Suprapubic skin (tissue), 4 donors: ENCODE measurements around the gene IRF9.

Source experiments
- EP300 ChIP-seq: sonication (generic); formaldehyde crosslinking; IDR thresholded peaks from one replicate; pipeline ENCODE4 v1.6.1; 2017; ENCODE audit warnings: antibody characterized with exemption
- POLR2A ChIP-seq, 2 donors: fragments of 450-650 bp; IDR thresholded peaks; one replicate each; pipeline ENCODE4 v1.6.1; 2017; ENCODE audit warnings: antibody characterized with exemption in 2 of 2, mild to moderate bottlenecking in 2 of 2, moderate library complexity in 2 of 2
- POLR2AphosphoS5 ChIP-seq, 3 donors: sonication (generic); formaldehyde crosslinking; IDR thresholded peaks; one replicate each; pipeline ENCODE4 v1.6.1; 2017; ENCODE audit warnings: antibody characterized with exemption in 3 of 3
- TF ChIP-seq, protein P1 (sequence below), 2 donors: fragments of 200-600 bp in 1 of 2; fragments of 450-650 bp in 1 of 2; sonication (generic) in 1 of 2; IDR thresholded peaks; one replicate each; pipeline ENCODE4 v1.5.1; 2016 to 2019; ENCODE audit warnings: antibody characterized with exemption in 2 of 2, mild to moderate bottlenecking in 1 of 2, moderate library complexity in 1 of 2

DNA sequence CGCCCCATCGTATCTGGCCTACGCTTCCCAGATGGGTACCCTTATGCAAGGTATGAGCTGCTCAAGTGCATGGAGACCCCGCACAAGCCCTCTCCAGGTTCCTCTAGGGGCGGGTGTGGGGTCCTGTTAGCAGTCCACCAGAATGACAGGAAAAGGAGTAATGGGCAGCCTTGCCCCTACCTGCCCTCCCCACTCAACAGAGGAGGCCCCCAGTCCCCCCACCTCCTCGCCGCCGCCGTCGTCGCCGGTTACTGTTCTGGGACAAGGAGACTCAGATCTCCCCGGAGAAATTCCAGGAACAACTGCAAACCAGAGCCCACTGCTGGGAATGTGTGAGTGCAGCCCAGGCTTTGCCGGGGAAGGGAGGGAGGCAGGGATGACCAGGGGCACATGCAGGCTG, 16.8 kb downstream of the IRF9 start:
- TF ChIP-seq, protein P1, sequence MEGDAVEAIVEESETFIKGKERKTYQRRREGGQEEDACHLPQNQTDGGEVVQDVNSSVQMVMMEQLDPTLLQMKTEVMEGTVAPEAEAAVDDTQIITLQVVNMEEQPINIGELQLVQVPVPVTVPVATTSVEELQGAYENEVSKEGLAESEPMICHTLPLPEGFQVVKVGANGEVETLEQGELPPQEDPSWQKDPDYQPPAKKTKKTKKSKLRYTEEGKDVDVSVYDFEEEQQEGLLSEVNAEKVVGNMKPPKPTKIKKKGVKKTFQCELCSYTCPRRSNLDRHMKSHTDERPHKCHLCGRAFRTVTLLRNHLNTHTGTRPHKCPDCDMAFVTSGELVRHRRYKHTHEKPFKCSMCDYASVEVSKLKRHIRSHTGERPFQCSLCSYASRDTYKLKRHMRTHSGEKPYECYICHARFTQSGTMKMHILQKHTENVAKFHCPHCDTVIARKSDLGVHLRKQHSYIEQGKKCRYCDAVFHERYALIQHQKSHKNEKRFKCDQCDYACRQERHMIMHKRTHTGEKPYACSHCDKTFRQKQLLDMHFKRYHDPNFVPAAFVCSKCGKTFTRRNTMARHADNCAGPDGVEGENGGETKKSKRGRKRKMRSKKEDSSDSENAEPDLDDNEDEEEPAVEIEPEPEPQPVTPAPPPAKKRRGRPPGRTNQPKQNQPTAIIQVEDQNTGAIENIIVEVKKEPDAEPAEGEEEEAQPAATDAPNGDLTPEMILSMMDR (IDR thresholded peaks at IDR 0.05), result no peak
- TF ChIP-seq POLR2A (IDR thresholded peaks at IDR 0.05), result no peak
- TF ChIP-seq POLR2AphosphoS5 (IDR thresholded peaks at IDR 0.05), result no peak
- TF ChIP-seq EP300, result no peak
